ENCODE results near the gene SUSD1.

DNA sequence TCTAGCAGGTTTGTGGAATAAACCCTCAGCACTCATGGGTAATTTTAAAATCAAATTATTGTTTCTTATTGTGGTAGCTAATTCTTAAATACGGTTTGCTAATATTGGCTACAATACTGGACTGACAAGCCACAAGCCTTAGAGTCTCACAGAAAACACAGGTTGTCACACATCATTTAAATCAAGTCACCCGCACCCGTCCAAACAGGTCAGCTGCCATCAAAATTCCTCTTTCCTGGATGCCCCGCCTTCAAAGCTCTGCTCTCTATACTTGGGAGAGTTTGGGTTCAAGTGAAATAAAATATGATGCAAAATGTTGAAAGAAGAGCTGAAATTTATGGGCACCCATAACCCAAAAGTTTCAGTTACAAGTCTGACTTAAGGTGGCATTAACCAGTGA, 12.3 kb upstream of the SUSD1 start:
- TF ChIP-seq CTCF (IDR thresholded peaks at IDR 0.05), result no peak
- TF ChIP-seq POLR2A (IDR thresholded peaks at IDR 0.05), result no peak
- TF ChIP-seq EP300 (IDR thresholded peaks at IDR 0.05; ENCODE audit: low read depth), result no peak
- TF ChIP-seq POLR2AphosphoS5 (IDR thresholded peaks at IDR 0.05), result no peak

Measured in transverse colon (tissue), 4 donors.